Testis (tissue), 2 donors: Measurements from ENCODE around the gene NXPH2.

Experiments
- CTCF ChIP-seq, 3 experiments: fragments of 450-650 bp in 2 of 3; fragments of 200-600 bp in 1 of 3; sonication (generic) in 1 of 3; IDR thresholded peaks; one replicate each; pipeline ENCODE4 v1.5.1; 2016 to 2019; ENCODE audit warnings: antibody characterized with exemption in 3 of 3, mild to moderate bottlenecking in 2 of 3, moderate library complexity in 1 of 3
- POLR2A ChIP-seq: fragments of 450-650 bp; IDR thresholded peaks from one replicate; pipeline ENCODE4 v1.6.1; 2017; ENCODE audit warnings: antibody characterized with exemption, mild to moderate bottlenecking, moderate library complexity

- no peak for TF ChIP-seq POLR2A
- TF ChIP-seq CTCF (IDR thresholded peaks at IDR 0.05): no peak
Observed at GRCh38 chr2:138654146-138654545, 126.0 kb downstream of the NXPH2 start.
